GM12872 (cell line): ENCODE data around the gene HES5.

ENCODE experiments used
- TF ChIP-seq, protein P1 (sequence below): IDR thresholded peaks from 3 replicates; pipeline ENCODE4 v1.5.1; 2011; ENCODE audit warnings: low read depth, mild to moderate bottlenecking, low read length, moderate library complexity; ENCODE audit not compliant: insufficient read depth

HES5 gene

DNA sequence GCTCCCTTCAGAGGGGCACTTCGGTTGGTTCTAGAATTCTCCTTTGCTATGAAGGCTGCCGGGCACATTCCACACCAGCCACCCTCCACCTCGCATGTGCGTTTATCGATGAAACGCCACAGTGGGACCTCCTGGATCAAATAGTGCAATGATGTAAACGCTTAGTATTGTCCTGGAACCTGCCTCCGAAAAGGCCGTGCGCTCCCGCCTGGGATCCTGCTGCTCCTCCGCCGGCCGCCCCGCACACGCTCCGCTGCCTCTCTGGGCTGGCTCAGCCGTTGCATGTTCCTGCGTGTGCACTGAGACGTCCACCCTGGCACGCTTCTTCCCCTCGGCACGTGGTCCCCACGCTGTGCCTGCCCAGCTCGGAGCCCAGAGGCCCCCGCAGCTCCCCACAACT lies 22.1 kb upstream of the HES5 start:
- TF ChIP-seq, protein P1, sequence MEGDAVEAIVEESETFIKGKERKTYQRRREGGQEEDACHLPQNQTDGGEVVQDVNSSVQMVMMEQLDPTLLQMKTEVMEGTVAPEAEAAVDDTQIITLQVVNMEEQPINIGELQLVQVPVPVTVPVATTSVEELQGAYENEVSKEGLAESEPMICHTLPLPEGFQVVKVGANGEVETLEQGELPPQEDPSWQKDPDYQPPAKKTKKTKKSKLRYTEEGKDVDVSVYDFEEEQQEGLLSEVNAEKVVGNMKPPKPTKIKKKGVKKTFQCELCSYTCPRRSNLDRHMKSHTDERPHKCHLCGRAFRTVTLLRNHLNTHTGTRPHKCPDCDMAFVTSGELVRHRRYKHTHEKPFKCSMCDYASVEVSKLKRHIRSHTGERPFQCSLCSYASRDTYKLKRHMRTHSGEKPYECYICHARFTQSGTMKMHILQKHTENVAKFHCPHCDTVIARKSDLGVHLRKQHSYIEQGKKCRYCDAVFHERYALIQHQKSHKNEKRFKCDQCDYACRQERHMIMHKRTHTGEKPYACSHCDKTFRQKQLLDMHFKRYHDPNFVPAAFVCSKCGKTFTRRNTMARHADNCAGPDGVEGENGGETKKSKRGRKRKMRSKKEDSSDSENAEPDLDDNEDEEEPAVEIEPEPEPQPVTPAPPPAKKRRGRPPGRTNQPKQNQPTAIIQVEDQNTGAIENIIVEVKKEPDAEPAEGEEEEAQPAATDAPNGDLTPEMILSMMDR, result no peak

DNA sequence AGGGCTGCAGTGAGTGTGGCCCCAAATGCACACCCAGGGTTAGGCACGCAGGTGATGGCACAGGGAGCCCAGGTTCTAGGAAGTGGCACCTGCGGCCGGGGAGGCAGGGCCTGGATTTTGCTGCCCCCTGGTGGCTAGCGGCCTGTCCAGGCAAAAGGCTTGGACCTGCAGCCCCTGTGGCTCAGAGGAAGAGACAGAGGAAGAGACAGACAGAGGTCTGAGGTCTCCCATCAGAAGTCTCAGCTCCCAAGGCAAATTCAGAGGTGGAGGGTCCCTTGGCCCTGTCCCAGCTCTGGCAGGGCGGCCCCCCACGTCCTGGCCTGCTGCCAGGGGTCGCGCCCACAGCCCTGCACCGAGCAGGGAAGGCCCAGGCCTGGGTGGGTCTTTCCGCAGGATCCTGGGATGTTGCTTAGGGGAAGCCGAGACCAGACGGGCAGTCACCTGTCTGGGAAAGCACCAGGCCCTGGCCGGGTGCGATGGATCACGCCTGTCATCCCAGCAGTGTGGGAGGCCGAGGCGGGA lies 18.1 kb upstream of the HES5 start:
- TF ChIP-seq, protein P1, result peak; percentile 94

DNA sequence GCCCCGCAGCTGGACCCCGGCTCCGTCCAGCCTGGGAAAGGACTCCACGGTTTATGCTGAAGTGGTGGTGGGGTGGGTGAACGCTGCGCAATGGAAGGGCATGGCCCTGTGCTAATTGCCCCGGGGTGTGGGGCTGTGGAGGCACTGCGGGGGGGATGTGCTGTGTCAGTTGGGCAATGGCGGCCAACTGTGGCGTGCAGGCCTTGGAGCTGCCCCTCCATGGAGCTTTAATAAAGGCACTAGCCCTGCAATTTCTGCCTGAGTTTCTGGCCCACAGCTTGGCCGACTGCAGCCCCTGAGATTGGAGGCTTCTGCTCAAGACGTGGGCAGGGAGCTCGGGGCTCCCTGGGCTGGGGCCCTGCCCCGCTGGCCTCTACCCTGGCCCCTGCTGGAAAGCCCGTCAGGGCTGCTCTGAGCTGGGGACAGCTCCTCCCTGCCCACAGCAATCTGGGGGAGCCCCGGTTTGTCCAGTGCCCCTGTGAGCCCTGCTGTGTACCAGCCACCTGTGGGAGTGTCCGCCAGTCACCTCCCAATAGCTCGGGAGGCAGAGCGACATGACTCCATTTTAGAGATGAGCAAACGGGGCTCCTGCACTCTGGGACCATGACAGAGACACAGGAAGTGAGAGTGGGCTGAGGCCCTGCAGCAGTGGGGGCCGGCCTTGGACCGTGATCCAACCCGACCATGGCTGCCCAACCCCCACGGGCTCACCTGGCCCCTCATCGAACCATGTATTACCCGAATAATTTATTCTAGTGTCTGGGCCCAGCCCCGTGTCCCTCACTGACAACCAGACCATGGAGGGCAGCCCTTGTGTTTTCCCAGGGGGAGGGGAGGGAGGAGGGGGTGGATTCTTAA lies 17.4 kb upstream of the HES5 start:
- TF ChIP-seq, protein P1, result no peak

DNA sequence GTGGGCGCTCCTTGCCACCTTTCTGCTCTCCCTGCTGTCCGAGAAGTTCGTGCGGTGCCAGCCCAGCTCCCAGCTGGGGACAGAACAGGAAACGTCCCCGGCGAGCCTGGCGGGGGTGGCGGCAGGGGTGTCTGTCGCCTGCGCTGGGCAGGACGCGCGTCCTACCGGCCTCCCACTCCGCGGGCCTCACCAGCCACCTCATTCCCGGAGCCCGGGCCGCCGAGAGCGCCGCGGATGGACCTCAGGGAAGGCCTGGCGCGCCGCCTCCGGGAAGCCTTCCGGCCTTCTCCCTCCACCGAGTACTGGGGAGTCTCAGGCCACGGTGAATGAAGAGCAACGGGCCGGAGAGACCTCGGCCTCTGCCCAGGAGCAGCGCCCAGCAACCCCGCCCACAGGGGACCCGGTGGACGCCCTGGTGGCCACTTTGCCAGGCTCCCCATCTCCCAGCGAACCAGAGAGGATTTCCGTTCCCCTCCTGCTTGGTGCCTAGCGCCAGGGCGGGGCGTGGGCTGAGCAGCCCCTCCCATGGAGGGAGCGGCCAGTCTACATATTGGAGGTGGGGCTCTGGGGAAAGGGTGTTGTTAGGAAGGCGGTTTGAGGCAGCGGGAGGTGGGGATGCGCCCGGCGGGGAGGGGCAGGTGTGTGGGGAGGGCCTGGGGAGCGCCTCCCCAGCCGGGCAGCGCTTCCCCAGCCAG lies 16.6 kb upstream of the HES5 start:
- TF ChIP-seq, protein P1, result no peak

DNA sequence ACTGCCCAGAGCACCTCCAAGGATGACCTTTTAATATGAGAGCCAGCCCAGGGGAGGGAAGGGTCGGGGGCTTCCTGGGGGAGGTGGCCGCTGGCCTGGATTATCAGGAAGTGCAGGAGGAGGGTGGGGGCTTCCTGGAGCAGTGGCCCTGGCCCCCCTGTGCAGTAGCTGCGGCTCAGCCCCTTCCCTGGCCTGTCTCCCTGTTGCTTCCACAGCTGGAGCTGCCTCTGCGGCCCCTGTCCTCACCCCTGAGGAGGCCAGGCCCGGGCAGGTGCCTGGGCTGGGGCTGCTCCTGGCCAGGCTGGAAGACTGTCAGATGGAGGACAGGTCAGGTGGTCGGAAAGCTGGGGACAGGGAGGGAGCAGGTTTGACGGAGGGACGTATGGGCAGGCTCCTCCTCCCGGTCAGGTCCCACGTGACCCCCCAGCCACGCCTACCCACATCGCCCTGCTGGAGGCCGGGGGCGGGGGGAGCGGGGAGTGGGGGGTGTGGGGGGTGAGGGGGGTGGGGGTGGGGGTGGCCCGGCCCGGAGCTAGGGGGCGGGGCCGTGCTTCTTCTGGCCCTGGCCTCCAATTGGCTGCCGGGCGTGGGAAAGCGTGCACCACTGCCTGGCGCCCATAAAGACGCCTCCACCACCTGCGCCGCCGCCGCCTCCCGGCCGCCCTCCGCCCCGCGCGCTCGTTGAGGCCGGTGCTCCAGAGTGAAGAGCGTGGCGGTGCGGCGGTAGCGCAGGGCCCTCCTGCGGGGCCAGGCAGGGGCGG lies 15.9 kb upstream of the HES5 start:
- TF ChIP-seq, protein P1, result no peak

DNA sequence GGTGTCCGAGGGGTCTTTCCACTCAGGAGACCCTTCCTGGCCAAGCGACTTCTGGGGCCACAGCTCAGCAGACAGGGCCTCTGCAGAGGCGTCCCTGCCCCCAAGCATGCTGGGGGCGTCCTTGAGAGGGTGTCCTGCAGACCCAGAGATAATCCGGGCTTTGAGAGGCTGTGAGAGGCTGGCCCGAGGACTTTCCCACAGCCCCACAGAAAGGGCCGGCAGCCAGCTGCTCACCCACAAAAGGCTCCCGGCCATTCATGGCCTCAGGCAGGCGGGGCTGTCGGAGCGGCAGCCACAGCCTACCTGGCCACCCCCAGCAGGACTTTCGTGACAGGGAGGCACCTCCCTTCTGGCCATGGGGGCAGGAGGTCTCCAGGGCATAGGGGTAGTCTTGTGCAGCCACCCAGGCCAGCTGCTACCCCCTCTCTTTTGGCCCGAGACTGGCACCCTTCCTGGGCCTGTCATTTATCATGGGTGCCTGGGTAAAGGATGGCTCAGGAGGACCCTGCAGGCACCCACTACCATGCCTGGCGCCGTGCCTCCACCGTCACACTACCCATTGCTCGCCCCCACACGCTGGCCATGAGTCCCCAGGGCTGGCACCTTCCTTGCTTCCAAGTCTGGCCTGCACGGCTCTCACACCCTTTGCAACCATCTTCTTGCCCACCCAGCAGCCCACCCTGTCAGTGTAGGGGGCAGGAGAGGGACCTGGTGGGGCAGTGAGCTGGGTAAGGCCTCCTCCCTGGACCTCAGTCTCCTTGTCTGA lies 15.0 kb upstream of the HES5 start:
- TF ChIP-seq, protein P1, result no peak
